ENCODE results near the gene ZNF281.

Gene ZNF281

GRCh38 chr1:200437088-200437487 lies 27.3 kb upstream of the ZNF281 start:
- no peak for DNase-seq
- no peak overlapping the region for H3K27ac ChIP-seq (ENCODE audit: low read length, poor library complexity, severe bottlenecking)
- H3K9ac ChIP-seq (ENCODE audit: low read length): peak overlapping the region; percentile 83
- H3K36me3 ChIP-seq (ENCODE audit: control insufficient read depth in 1 of 2, insufficient read depth in 2 of 2, low read depth in 1 of 2, low read length in 2 of 2): no peaks in the 10 kb centered on the region
- H3K79me1 ChIP-seq (replicated peaks; ENCODE audit: low read length, poor library complexity, severe bottlenecking): no peaks in the 10 kb centered on the region
- no peaks in the 10 kb centered on the region for H3K9me3 ChIP-seq (ENCODE audit: control insufficient read depth, low read length)
- no peaks in the 10 kb centered on the region for H3K4me1 ChIP-seq (ENCODE audit: control insufficient read depth, insufficient read depth, low read depth, low read length)
- no peak overlapping the region for H2AFZ ChIP-seq (ENCODE audit: low read depth, low read length)
- H3K23ac ChIP-seq (ENCODE audit: low read length in 2 of 2): no peak overlapping the region
- no peak overlapping the region for H3K4me3 ChIP-seq (ENCODE audit: insufficient read depth in 1 of 2, low read depth in 1 of 2, low read length in 2 of 2)
- no peak overlapping the region for H4K91ac ChIP-seq (ENCODE audit: low read length)
- no peak overlapping the region for H3K18ac ChIP-seq (ENCODE audit: low read depth in 1 of 2, low read length in 2 of 2)
- H2BK12ac ChIP-seq (ENCODE audit: low read length in 2 of 2): no peak overlapping the region
- no peak overlapping the region for H2BK120ac ChIP-seq (ENCODE audit: low read depth, low read length)
- H3K4me2 ChIP-seq (ENCODE audit: low read length, poor library complexity, severe bottlenecking): no peak overlapping the region
- H2BK15ac ChIP-seq (ENCODE audit: low read depth, poor library complexity, severe bottlenecking): no peak overlapping the region
- H3K4ac ChIP-seq (ENCODE audit: low read depth in 1 of 2, low read length in 2 of 2): no peak overlapping the region
- H3K27me3 ChIP-seq (ENCODE audit: control insufficient read depth in 1 of 2, insufficient read depth in 1 of 2, low read length in 2 of 2): no peaks in the 10 kb centered on the region
- H3K14ac ChIP-seq (ENCODE audit: low read length in 2 of 2): no peak overlapping the region
- no peak overlapping the region for H2AK5ac ChIP-seq (ENCODE audit: low read length, severe bottlenecking)
- H4K8ac ChIP-seq (ENCODE audit: low read length): no peak overlapping the region
- no peak overlapping the region for H2BK5ac ChIP-seq (ENCODE audit: low read depth, low read length, poor library complexity, severe bottlenecking)

DNA sequence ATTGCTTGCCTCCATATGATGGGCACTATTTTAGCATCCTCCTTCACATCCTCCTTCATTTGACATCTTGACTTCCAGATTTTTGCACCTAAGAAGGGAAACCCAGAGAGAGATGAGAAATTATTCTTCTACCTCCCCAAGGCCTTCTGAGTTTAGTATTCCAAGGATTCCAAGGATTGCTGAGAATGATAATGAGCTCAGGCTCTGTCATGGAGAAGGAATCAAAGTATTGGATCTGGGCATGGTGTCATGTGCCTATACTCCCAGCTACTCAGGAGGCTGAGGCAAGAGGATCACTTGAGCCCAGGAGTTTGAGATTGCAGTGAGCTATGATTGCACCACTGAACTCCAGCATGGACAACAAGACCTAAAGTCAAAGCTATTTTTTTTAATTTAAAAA lies 26.6 kb upstream of the ZNF281 start:
- Histone ChIP-seq H2BK120ac (ENCODE audit: low read depth, low read length) (no peak overlapping the region), H2BK12ac (ENCODE audit: low read length in 2 of 2) (no peak overlapping the region), H4K91ac (ENCODE audit: low read length) (no peak overlapping the region), H2AK5ac (ENCODE audit: low read length, severe bottlenecking) (no peak overlapping the region), H3K18ac (ENCODE audit: low read depth in 1 of 2, low read length in 2 of 2) (no peak overlapping the region), H3K9me3 (ENCODE audit: control insufficient read depth, low read length) (no peaks in the 10 kb centered on the region), H3K9ac (ENCODE audit: low read length) (peak overlapping the region; percentile 83), H3K27me3 (ENCODE audit: control insufficient read depth in 1 of 2, insufficient read depth in 1 of 2, low read length in 2 of 2) (no peaks in the 10 kb centered on the region), H3K27ac (ENCODE audit: low read length, poor library complexity, severe bottlenecking) (no peak overlapping the region), H3K36me3 (ENCODE audit: control insufficient read depth in 1 of 2, insufficient read depth in 2 of 2, low read depth in 1 of 2, low read length in 2 of 2) (no peaks in the 10 kb centered on the region), H3K4me1 (ENCODE audit: control insufficient read depth, insufficient read depth, low read depth, low read length) (no peaks in the 10 kb centered on the region), H2AFZ (ENCODE audit: low read depth, low read length) (no peak overlapping the region), H2BK15ac (ENCODE audit: low read depth, poor library complexity, severe bottlenecking) (no peak overlapping the region), H3K4me2 (ENCODE audit: low read length, poor library complexity, severe bottlenecking) (no peak overlapping the region), H3K14ac (ENCODE audit: low read length in 2 of 2) (no peak overlapping the region), H3K4me3 (ENCODE audit: insufficient read depth in 1 of 2, low read depth in 1 of 2, low read length in 2 of 2) (no peak overlapping the region), H4K8ac (ENCODE audit: low read length) (no peak overlapping the region), H2BK5ac (ENCODE audit: low read depth, low read length, poor library complexity, severe bottlenecking) (no peak overlapping the region), H3K79me1 (replicated peaks; ENCODE audit: low read length, poor library complexity, severe bottlenecking) (no peaks in the 10 kb centered on the region), H3K4ac (ENCODE audit: low read depth in 1 of 2, low read length in 2 of 2) (no peak overlapping the region), H3K23ac (ENCODE audit: low read length in 2 of 2) (no peak overlapping the region)
- DNase-seq: no peak

DNA sequence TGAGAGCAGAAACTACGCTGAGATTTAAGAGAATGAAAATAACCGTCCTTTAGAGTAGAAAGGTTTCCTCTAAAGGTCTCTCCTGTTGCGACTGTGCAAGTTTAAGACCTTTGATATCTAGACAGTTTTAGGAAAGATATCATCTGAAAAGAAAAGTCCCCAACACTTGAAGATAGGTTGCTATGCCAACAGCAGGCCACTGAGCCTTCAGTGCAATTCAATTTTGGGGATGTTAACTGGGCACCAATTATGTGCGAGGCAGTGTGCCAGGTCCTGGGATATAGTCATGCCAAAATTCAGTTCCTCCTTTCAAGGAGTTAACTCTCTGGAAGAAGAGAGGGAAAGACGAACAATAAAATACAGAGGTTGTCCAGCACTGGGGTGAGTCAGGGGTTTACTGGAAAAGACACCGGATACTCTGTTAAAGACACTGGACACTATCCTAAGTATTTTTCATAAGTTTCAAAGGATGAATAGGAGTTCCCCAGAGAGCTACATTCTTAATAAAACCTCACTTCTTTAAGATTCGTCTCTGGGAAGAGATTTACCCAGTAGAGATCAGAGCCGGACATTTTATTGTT lies 25.5 kb upstream of the ZNF281 start:
- Histone ChIP-seq H3K23ac (ENCODE audit: low read length in 2 of 2) (no peak overlapping the region), H2AFZ (ENCODE audit: low read depth, low read length) (no peak overlapping the region), H2BK15ac (ENCODE audit: low read depth, poor library complexity, severe bottlenecking) (no peak overlapping the region), H3K14ac (ENCODE audit: low read length in 2 of 2) (no peak overlapping the region), H3K79me1 (replicated peaks; ENCODE audit: low read length, poor library complexity, severe bottlenecking) (no peaks in the 10 kb centered on the region), H2AK5ac (ENCODE audit: low read length, severe bottlenecking) (no peak overlapping the region), H4K8ac (ENCODE audit: low read length) (no peak overlapping the region), H2BK120ac (ENCODE audit: low read depth, low read length) (no peak overlapping the region), H3K4me2 (ENCODE audit: low read length, poor library complexity, severe bottlenecking) (no peak overlapping the region), H3K36me3 (ENCODE audit: control insufficient read depth in 1 of 2, insufficient read depth in 2 of 2, low read depth in 1 of 2, low read length in 2 of 2) (no peaks in the 10 kb centered on the region), H3K4ac (ENCODE audit: low read depth in 1 of 2, low read length in 2 of 2) (no peak overlapping the region), H3K18ac (ENCODE audit: low read depth in 1 of 2, low read length in 2 of 2) (peak overlapping the region in 1 of 2 experiments; percentile 8), H2BK12ac (ENCODE audit: low read length in 2 of 2) (no peak overlapping the region), H3K4me1 (ENCODE audit: control insufficient read depth, insufficient read depth, low read depth, low read length) (no peaks in the 10 kb centered on the region), H3K4me3 (ENCODE audit: insufficient read depth in 1 of 2, low read depth in 1 of 2, low read length in 2 of 2) (no peak overlapping the region), H4K91ac (ENCODE audit: low read length) (no peak overlapping the region), H2BK5ac (ENCODE audit: low read depth, low read length, poor library complexity, severe bottlenecking) (no peak overlapping the region), H3K27me3 (ENCODE audit: control insufficient read depth in 1 of 2, insufficient read depth in 1 of 2, low read length in 2 of 2) (no peaks in the 10 kb centered on the region), H3K27ac (ENCODE audit: low read length, poor library complexity, severe bottlenecking) (no peak overlapping the region), H3K9me3 (ENCODE audit: control insufficient read depth, low read length) (no peaks in the 10 kb centered on the region), H3K9ac (ENCODE audit: low read length) (peak overlapping the region; percentile 56)
- 98% methylated on average over 8 of the region's 8 CpGs for WGBS
- DNase-seq: no peak

DNA sequence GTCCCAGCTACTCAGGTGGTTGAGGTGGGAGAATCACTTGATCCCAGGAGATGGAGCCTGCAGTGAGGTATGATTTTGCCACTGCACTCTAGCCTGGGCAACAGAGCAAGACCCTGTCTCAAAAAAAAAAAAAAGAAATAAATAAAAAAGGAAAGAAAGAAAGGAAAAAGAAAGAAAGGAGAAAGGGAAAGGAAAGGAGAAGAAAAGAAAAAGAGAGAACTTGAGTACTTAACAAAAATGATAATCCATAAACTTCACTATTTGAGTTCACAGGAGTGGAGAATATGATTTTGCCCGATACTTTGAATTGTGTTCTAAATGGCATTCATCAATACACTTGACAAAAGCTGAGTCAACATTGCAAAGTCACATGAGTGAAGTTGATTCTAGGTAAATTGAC lies 23.8 kb upstream of the ZNF281 start:
- Histone ChIP-seq H3K79me1 (replicated peaks; ENCODE audit: low read length, poor library complexity, severe bottlenecking) (no peaks in the 10 kb centered on the region), H3K9me3 (ENCODE audit: control insufficient read depth, low read length) (no peaks in the 10 kb centered on the region), H2AK5ac (ENCODE audit: low read length, severe bottlenecking) (no peak overlapping the region), H3K4me3 (ENCODE audit: insufficient read depth in 1 of 2, low read depth in 1 of 2, low read length in 2 of 2) (no peak overlapping the region), H2BK12ac (ENCODE audit: low read length in 2 of 2) (no peak overlapping the region), H3K4me1 (ENCODE audit: control insufficient read depth, insufficient read depth, low read depth, low read length) (peaks cover 2% of the 10 kb centered on the region), H4K91ac (ENCODE audit: low read length) (no peak overlapping the region), H3K36me3 (ENCODE audit: control insufficient read depth in 1 of 2, insufficient read depth in 2 of 2, low read depth in 1 of 2, low read length in 2 of 2) (no peaks in the 10 kb centered on the region), H2AFZ (ENCODE audit: low read depth, low read length) (no peak overlapping the region), H3K14ac (ENCODE audit: low read length in 2 of 2) (no peak overlapping the region), H3K9ac (ENCODE audit: low read length) (no peak overlapping the region), H2BK15ac (ENCODE audit: low read depth, poor library complexity, severe bottlenecking) (no peak overlapping the region), H2BK5ac (ENCODE audit: low read depth, low read length, poor library complexity, severe bottlenecking) (no peak overlapping the region), H3K18ac (ENCODE audit: low read depth in 1 of 2, low read length in 2 of 2) (no peak overlapping the region), H4K8ac (ENCODE audit: low read length) (no peak overlapping the region), H3K23ac (ENCODE audit: low read length in 2 of 2) (no peak overlapping the region), H3K4ac (ENCODE audit: low read depth in 1 of 2, low read length in 2 of 2) (no peak overlapping the region), H3K27ac (ENCODE audit: low read length, poor library complexity, severe bottlenecking) (no peak overlapping the region), H3K4me2 (ENCODE audit: low read length, poor library complexity, severe bottlenecking) (no peak overlapping the region), H2BK120ac (ENCODE audit: low read depth, low read length) (no peak overlapping the region), H3K27me3 (ENCODE audit: control insufficient read depth in 1 of 2, insufficient read depth in 1 of 2, low read length in 2 of 2) (no peaks in the 10 kb centered on the region)
- DNase-seq: no peak
- WGBS: no CpG with 5 or more reads among the region's 1 CpG

All from mesenchymal stem cell (in vitro differentiated cells and primary cell).